HG02970 (cell line): ENCODE results near the gene GPR135.

Source experiments
- ATAC-seq: cut with Tn5 transposase; IDR thresholded peaks from one replicate; pipeline ENCODE4 v1.9.1; 2021; ENCODE audit warnings: mild to moderate bottlenecking, moderate library complexity, moderate number of reproducible peaks; ENCODE audit not compliant: unreplicated experiment, low FRiP score

The GPR135 gene

GRCh38 chr14:59425322-59425935, 39.8 kb downstream of the GPR135 start:
- no peak for ATAC-seq

GRCh38 chr14:59424341-59425071, 40.7 kb downstream of the GPR135 start:
- no peak for ATAC-seq

- ATAC-seq, result no peak
Observed at GRCh38 chr14:59422069-59422881, 42.9 kb downstream of the GPR135 start.

GRCh38 chr14:59419303-59419702, 45.9 kb downstream of the GPR135 start:
- ATAC-seq, result no peak

GRCh38 chr14:59417311-59417710, 47.9 kb downstream of the GPR135 start:
- no peak for ATAC-seq

- no peak for ATAC-seq
Observed at GRCh38 chr14:59415836-59416602, 49.2 kb downstream of the GPR135 start.
